H9 (cell line): ENCODE results near the gene IL26. TPM values are rescaled to one million over a fixed set of nuclear protein-coding genes. Genes with fewer than 3 reads are reported as not detected.
"Not testable (repeated sequence)": the region's sequence is repeated elsewhere in the genome, so short reads cannot be mapped to it uniquely, and the experiment has no call there.

Experiments used
- DNase-seq: peaks from one replicate; pipeline ENCODE4 v3.0.0-alpha.2; 2017
- H2AFZ ChIP-seq: one replicate; pipeline ENCODE4 v1.6.1; 2013; ENCODE audit warnings: mild to moderate bottlenecking, low read length, control low read depth, moderate library complexity
- H2AK5ac ChIP-seq: 2 replicates; pipeline ENCODE4 v1.6.1; 2013; ENCODE audit warnings: low read length, control low read depth, mixed read lengths; ENCODE audit not compliant: insufficient read length
- H2BK120ac ChIP-seq: one replicate; pipeline ENCODE4 v1.6.1; 2013; ENCODE audit warnings: low read depth, mild to moderate bottlenecking, low read length, control low read depth, inconsistent platforms; ENCODE audit not compliant: poor library complexity, severe bottlenecking
- H2BK12ac ChIP-seq: 2 replicates; pipeline ENCODE4 v1.6.1; 2013; ENCODE audit warnings: low read length, control low read depth, mixed read lengths, low read depth; ENCODE audit not compliant: insufficient read length
- H2BK15ac ChIP-seq: 2 replicates; pipeline ENCODE4 v1.6.1; 2013; ENCODE audit warnings: low read depth, low read length, control low read depth
- H2BK20ac ChIP-seq: one replicate; pipeline ENCODE4 v1.6.1; 2013; ENCODE audit warnings: low read depth, mild to moderate bottlenecking, low read length, control low read depth, inconsistent platforms; ENCODE audit not compliant: poor library complexity, severe bottlenecking
- H2BK5ac ChIP-seq: 2 replicates; pipeline ENCODE4 v1.6.1; 2013; ENCODE audit warnings: low read length, control low read depth, mixed read lengths; ENCODE audit not compliant: insufficient read length
- H3K14ac ChIP-seq: 2 replicates; pipeline ENCODE4 v1.6.1; 2013; ENCODE audit warnings: low read length, control low read depth; ENCODE audit not compliant: insufficient read depth
- H3K18ac ChIP-seq: 2 replicates; pipeline ENCODE4 v1.6.1; 2013; ENCODE audit warnings: low read depth, mild to moderate bottlenecking, mixed read lengths, low read length, control low read depth; ENCODE audit not compliant: insufficient read length
- H3K23ac ChIP-seq: 2 replicates; pipeline ENCODE4 v1.6.1; 2013; ENCODE audit warnings: low read length, control low read depth, mixed read lengths, low read depth; ENCODE audit not compliant: insufficient read length
- H3K23me2 ChIP-seq: 2 replicates; pipeline ENCODE4 v1.6.1; 2013; ENCODE audit warnings: low read depth, mild to moderate bottlenecking, mixed read lengths, low read length, control low read depth; ENCODE audit not compliant: insufficient read length, poor library complexity, severe bottlenecking
- H3K27ac ChIP-seq: 2 replicates; pipeline ENCODE4 v1.5.1; 2013; ENCODE audit warnings: low read length, control low read depth, mixed read lengths, low read depth; ENCODE audit not compliant: insufficient read length
- H3K27me3 ChIP-seq: 2 replicates; pipeline ENCODE4 v1.6.1; 2013; ENCODE audit warnings: low read length, control low read depth, inconsistent platforms; ENCODE audit not compliant: insufficient read depth
- H3K4ac ChIP-seq: 2 replicates; pipeline ENCODE4 v1.6.1; 2013; ENCODE audit warnings: low read depth, mild to moderate bottlenecking, control low read depth, inconsistent platforms, low read length, moderate library complexity
- H3K4me1 ChIP-seq: 2 replicates; pipeline ENCODE4 v1.6.1; 2013; ENCODE audit warnings: low read length, control low read depth, inconsistent platforms; ENCODE audit not compliant: insufficient read depth
- H3K4me2 ChIP-seq: 2 replicates; pipeline ENCODE4 v1.6.1; 2013; ENCODE audit warnings: low read length, control low read depth, mixed read lengths; ENCODE audit not compliant: insufficient read length, insufficient read depth
- H3K56ac ChIP-seq: 2 replicates; pipeline ENCODE4 v1.6.1; 2013; ENCODE audit warnings: low read depth, mild to moderate bottlenecking, mixed read lengths, low read length, control low read depth; ENCODE audit not compliant: insufficient read length
- H3K79me1 ChIP-seq: 2 replicates; pipeline ENCODE4 v1.6.1; 2013; ENCODE audit warnings: low read depth, mild to moderate bottlenecking, moderate library complexity, low read length, control low read depth, inconsistent platforms; ENCODE audit not compliant: insufficient read depth, poor library complexity, severe bottlenecking
- H3K79me2 ChIP-seq: 2 replicates; pipeline ENCODE4 v1.6.1; 2013; ENCODE audit warnings: low read length, control low read depth, inconsistent platforms; ENCODE audit not compliant: insufficient read depth
- H3K9ac ChIP-seq: 2 replicates; pipeline ENCODE4 v1.6.1; 2013; ENCODE audit warnings: low read length, control low read depth, mixed read lengths; ENCODE audit not compliant: insufficient read length; ENCODE audit errors: extremely low read depth
- H3K9me3 ChIP-seq: one replicate; pipeline ENCODE4 v1.6.1; 2013; ENCODE audit warnings: low read depth, low read length, inconsistent platforms; ENCODE audit not compliant: control insufficient read depth
- H3T11ph ChIP-seq: one replicate; pipeline ENCODE4 v1.6.1; 2013; ENCODE audit warnings: mild to moderate bottlenecking, low read length, control low read depth, inconsistent platforms
- H4K20me1 ChIP-seq: one replicate; pipeline ENCODE4 v1.6.1; 2013; ENCODE audit not compliant: control insufficient read depth, insufficient read length, insufficient read depth
- H4K5ac ChIP-seq: 2 replicates; pipeline ENCODE4 v1.6.1; 2013; ENCODE audit warnings: low read depth, mild to moderate bottlenecking, mixed read lengths, low read length, control low read depth; ENCODE audit not compliant: insufficient read length
- H4K8ac ChIP-seq: replicated peaks from 2 replicates; pipeline ENCODE4 v1.6.1; 2013; ENCODE audit warnings: low read length, control low read depth, mixed read lengths, low read depth; ENCODE audit not compliant: insufficient read length
- H4K91ac ChIP-seq: 2 replicates; pipeline ENCODE4 v1.6.1; 2013; ENCODE audit warnings: low read depth, mild to moderate bottlenecking, moderate library complexity, mixed read lengths, low read length, control low read depth; ENCODE audit not compliant: insufficient read length
- H3K27ac Mint-ChIP-seq, 3 experiments: 2 replicates in 2 of 3; 3 replicates in 1 of 3; pipeline ENCODE4 v1.8.0; 2020 to 2021; ENCODE audit warnings: mixed read lengths in 3 of 3, mild to moderate bottlenecking in 1 of 3, moderate library complexity in 1 of 3
- H3K27me3 Mint-ChIP-seq: 2 replicates; pipeline ENCODE4 v1.8.0; 2021; ENCODE audit warnings: low read depth, mild to moderate bottlenecking, moderate library complexity, mixed read lengths
- H3K36me3 Mint-ChIP-seq, 3 experiments: 2 replicates in 2 of 3; 3 replicates in 1 of 3; pipeline ENCODE4 v1.8.0; 2020 to 2021; ENCODE audit warnings: low read depth in 3 of 3, mixed read lengths in 3 of 3; ENCODE audit not compliant: insufficient read depth in 1 of 3
- H3K4me1 Mint-ChIP-seq, 2 experiments: 2 replicates each; pipeline ENCODE4 v1.8.0; 2020; ENCODE audit warnings: mixed read lengths in 2 of 2
- H3K4me3 Mint-ChIP-seq, 2 experiments: 2 replicates in 1 of 2; 3 replicates in 1 of 2; pipeline ENCODE4 v1.8.0; 2020 to 2021; ENCODE audit warnings: mild to moderate bottlenecking in 2 of 2, mixed read lengths in 2 of 2, moderate library complexity in 1 of 2
- H3K9me3 Mint-ChIP-seq, 2 experiments: 2 replicates in 1 of 2; 3 replicates in 1 of 2; pipeline ENCODE4 v1.8.0; 2020; ENCODE audit warnings: mild to moderate bottlenecking in 2 of 2, mixed read lengths in 2 of 2, moderate library complexity in 1 of 2
- WGBS: extraction: QIAGEN DNeasy Blood & Tissue Kit; methylation state at CpG from one replicate; pipeline ENCODE4 v1.1.7; 2013; ENCODE audit warnings: missing lambda C conversion rate, low lambda C conversion rate, mixed read lengths; ENCODE audit not compliant: insufficient read length; ENCODE audit errors: extremely low coverage; 5-methylcytosine and 5-hydroxymethylcytosine counted together
- total RNA-seq: library from RNA; stranded (reverse); gene quantifications from 2 replicates; pipeline ENCODE4 v1.2.1, GENCODE V29; 2021
- TF ChIP-seq, protein P1 (sequence below): fragments of 200-600 bp; sonication (generic); conservative IDR thresholded peaks from 3 replicates; pipeline ENCODE4 v1.8.0; 2021; ENCODE audit warnings: antibody characterized with exemption, mild to moderate bottlenecking

Gene IL26
- total RNA-seq, 1 experiment from 2014 or later, result not detected

DNA sequence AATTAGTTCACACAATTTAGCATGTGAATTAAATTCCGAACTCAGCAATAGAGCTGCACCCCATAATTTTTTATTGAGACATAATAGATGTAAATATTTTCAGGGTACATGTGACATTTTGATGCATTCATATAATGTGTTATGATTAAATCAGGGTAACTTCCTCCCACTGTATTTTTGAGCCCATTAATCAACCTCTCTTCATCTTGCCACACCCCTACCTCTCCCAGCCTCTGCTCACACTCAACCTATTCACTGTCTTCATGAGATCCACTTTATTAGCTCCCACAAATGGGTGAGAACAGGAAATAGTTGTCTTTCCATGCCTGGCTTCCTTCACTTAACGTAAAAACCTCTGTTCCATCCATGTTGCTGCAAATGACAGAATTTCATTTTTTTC, 14.7 kb downstream of the IL26 start:
- Histone ChIP-seq H4K20me1 (no peaks in the 10 kb centered on the region), H3K79me1 (no peaks in the 10 kb centered on the region), H4K5ac (no peak overlapping the region), H2AFZ (no peak overlapping the region), H3K56ac (no peak overlapping the region), H2BK12ac (no peak overlapping the region), H3K14ac (no peak overlapping the region), H2BK5ac (no peak overlapping the region), H3K79me2 (no peaks in the 10 kb centered on the region), H3K9ac (no peak overlapping the region), H2BK20ac (no peak overlapping the region), H3K18ac (no peak overlapping the region), H2AK5ac (no peak overlapping the region), H3K4me1 (peaks cover 2% of the 10 kb centered on the region; the same call in 1 of the 2 replicates), H4K91ac (no peak overlapping the region), H3K4ac (no peak overlapping the region), H2BK15ac (no peak overlapping the region), H3T11ph (no peak overlapping the region), H3K9me3 (no peaks in the 10 kb centered on the region), H3K4me2 (no peak overlapping the region), H3K27me3 (no peaks in the 10 kb centered on the region), H3K27ac (no peak overlapping the region), H3K23me2 (no peaks in the 10 kb centered on the region), H2BK120ac (no peak overlapping the region), H3K23ac (no peak overlapping the region), H4K8ac (no peak overlapping the region)
- Mint-ChIP-seq H3K9me3 (no peaks in the 10 kb centered on the region; a peak in 1 of 5 replicates), H3K27me3 (no peaks in the 10 kb centered on the region), H3K36me3 (no peaks in the 10 kb centered on the region), H3K4me3 (no peak overlapping the region), H3K4me1 (peaks cover 4 to 7% of the 10 kb centered on the region in 2 experiments), H3K27ac (peak overlapping the region in 1 of 3 experiments; percentile 15; a peak in 2 of 7 replicates)
- TF ChIP-seq, protein P1, sequence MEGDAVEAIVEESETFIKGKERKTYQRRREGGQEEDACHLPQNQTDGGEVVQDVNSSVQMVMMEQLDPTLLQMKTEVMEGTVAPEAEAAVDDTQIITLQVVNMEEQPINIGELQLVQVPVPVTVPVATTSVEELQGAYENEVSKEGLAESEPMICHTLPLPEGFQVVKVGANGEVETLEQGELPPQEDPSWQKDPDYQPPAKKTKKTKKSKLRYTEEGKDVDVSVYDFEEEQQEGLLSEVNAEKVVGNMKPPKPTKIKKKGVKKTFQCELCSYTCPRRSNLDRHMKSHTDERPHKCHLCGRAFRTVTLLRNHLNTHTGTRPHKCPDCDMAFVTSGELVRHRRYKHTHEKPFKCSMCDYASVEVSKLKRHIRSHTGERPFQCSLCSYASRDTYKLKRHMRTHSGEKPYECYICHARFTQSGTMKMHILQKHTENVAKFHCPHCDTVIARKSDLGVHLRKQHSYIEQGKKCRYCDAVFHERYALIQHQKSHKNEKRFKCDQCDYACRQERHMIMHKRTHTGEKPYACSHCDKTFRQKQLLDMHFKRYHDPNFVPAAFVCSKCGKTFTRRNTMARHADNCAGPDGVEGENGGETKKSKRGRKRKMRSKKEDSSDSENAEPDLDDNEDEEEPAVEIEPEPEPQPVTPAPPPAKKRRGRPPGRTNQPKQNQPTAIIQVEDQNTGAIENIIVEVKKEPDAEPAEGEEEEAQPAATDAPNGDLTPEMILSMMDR, result no peak
- no CpG with 5 or more reads among the region's 2 CpGs for WGBS
- DNase-seq, result no peak

DNA sequence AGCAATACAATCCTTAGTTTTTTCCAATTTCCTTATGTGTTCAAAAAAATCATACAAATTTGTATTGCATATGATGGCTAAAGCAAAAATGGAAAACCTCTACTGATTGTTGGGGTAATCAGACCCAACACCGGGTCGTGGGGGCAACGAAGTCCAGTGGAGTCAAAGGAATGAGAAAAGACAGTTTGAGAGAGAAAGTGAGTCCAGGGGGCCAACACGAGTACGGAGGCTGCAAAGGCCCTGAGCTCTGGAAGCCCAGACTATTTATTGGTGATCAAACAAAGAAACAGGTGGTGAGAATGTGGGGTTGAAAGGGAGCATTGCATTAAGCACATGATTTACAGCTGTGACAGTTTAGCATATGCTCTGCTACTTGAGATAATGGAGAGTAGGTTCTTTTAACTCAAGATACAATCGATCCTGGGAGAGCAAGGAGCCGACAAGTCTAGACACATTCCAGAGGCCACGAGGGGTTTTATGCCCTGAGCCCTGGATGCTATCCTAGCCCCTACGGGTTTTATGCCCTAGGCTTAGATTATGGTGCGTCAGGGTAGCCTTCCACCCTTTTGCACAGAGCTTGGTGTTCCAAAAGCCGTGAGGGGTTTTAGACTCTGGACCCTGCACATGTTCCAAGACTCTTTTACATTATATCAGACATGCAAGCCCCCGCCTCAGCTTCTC, 16.4 kb downstream of the IL26 start:
- H2BK20ac ChIP-seq, H4K20me1 ChIP-seq, H2BK5ac ChIP-seq, H4K5ac ChIP-seq, H3K23me2 ChIP-seq, H3K27me3 ChIP-seq, H3K4me1 ChIP-seq, H4K91ac ChIP-seq, H3K23ac ChIP-seq, H2BK120ac ChIP-seq, H3T11ph ChIP-seq, H3K18ac ChIP-seq, H3K9ac ChIP-seq, H3K56ac ChIP-seq, H4K8ac ChIP-seq, H3K9me3 ChIP-seq, H3K4me2 ChIP-seq, H3K36me3 Mint-ChIP-seq, H2BK15ac ChIP-seq, H3K4ac ChIP-seq, H3K9me3 Mint-ChIP-seq, H2AK5ac ChIP-seq, H3K79me1 ChIP-seq, H3K27ac ChIP-seq, DNase-seq, H3K79me2 ChIP-seq, H3K14ac ChIP-seq, H3K4me1 Mint-ChIP-seq, H3K27me3 Mint-ChIP-seq, H2BK12ac ChIP-seq: not testable (repeated sequence)
- peak overlapping the region; percentile 42 for H2AFZ ChIP-seq
- WGBS, result no CpG with 5 or more reads among the region's 12 CpGs
- Mint-ChIP-seq H3K4me3 (peak overlapping the region in 1 of 2 experiments; percentile 49; a peak in 2 of 5 replicates), H3K27ac (peak overlapping the region in 1 of 3 experiments; percentile 43; a peak in 1 of 7 replicates)
